Measurements from ENCODE around the gene MCRIP1.
"Not testable (repeated sequence)": the region's sequence is repeated elsewhere in the genome, so short reads cannot be mapped to it uniquely, and the experiment has no call there.

Gene MCRIP1

GRCh38 chr17:81844327-81844851, 11.3 kb upstream of the MCRIP1 start:
- no peak for DNase-seq
- in situ Hi-C loops (cut with MboI; ENCODE audit: low pct_unique_long_range_greater_than_20kb, low sequenced_read_pairs), result no loop called here

- in situ Hi-C loops (cut with MboI; ENCODE audit: low pct_unique_long_range_greater_than_20kb, low sequenced_read_pairs), result no loop called here
- DNase-seq, result no peak
Observed at GRCh38 chr17:81843713-81844326, 10.7 kb upstream of the MCRIP1 start.

GRCh38 chr17:81842725-81843504, 9.8 kb upstream of the MCRIP1 start:
- in situ Hi-C loops (cut with MboI; ENCODE audit: low pct_unique_long_range_greater_than_20kb, low sequenced_read_pairs), result no loop called here
- DNase-seq, result no peak

GRCh38 chr17:81842378-81842724, 9.3 kb upstream of the MCRIP1 start:
- no peak for DNase-seq
- in situ Hi-C loops (cut with MboI; ENCODE audit: low pct_unique_long_range_greater_than_20kb, low sequenced_read_pairs), result no loop called here

- DNase-seq, result no peak
- in situ Hi-C loops (cut with MboI; ENCODE audit: low pct_unique_long_range_greater_than_20kb, low sequenced_read_pairs), result no loop called here
Observed at GRCh38 chr17:81841866-81842265, 8.8 kb upstream of the MCRIP1 start.

GRCh38 chr17:81840826-81841778, 8.0 kb upstream of the MCRIP1 start:
- in situ Hi-C loops (cut with MboI; ENCODE audit: low pct_unique_long_range_greater_than_20kb, low sequenced_read_pairs), result no loop called here

GRCh38 chr17:81840059-81840458, 7.0 kb upstream of the MCRIP1 start:
- DNase-seq; in situ Hi-C loops (cut with MboI; ENCODE audit: low pct_unique_long_range_greater_than_20kb, low sequenced_read_pairs): not testable (repeated sequence)

More at GRCh38 chr17:81840826-81841778, 8.0 kb upstream of the MCRIP1 start:
- no peak for DNase-seq

- DNase-seq, result no peak
- in situ Hi-C loops (cut with MboI; ENCODE audit: low pct_unique_long_range_greater_than_20kb, low sequenced_read_pairs), result no loop called here
Observed at GRCh38 chr17:81839301-81839700, 6.2 kb upstream of the MCRIP1 start.

GRCh38 chr17:81838753-81839255, 5.7 kb upstream of the MCRIP1 start:
- no peak for DNase-seq
- in situ Hi-C loops (cut with MboI; ENCODE audit: low pct_unique_long_range_greater_than_20kb, low sequenced_read_pairs), result no loop called here

GRCh38 chr17:81837641-81838040, 4.5 kb upstream of the MCRIP1 start:
- peak; percentile 52 for DNase-seq
- in situ Hi-C loops (cut with MboI; ENCODE audit: low pct_unique_long_range_greater_than_20kb, low sequenced_read_pairs), result no loop called here

- in situ Hi-C loops (cut with MboI; ENCODE audit: low pct_unique_long_range_greater_than_20kb, low sequenced_read_pairs), result no loop called here
Observed at GRCh38 chr17:81834831-81835267, 1.8 kb upstream of the MCRIP1 start, which contains the start of gene PPP1R27. Gene PPP1R27, minus strand, starts transcription at chr17:81835050. Its CDS starts 97 bp downstream, at chr17:81834953.

GRCh38 chr17:81833921-81834830, 1.1 kb upstream of the MCRIP1 start:
- in situ Hi-C loops (cut with MboI; ENCODE audit: low pct_unique_long_range_greater_than_20kb, low sequenced_read_pairs), result no loop called here
- DNase-seq, result no peak

More at GRCh38 chr17:81834831-81835267, 1.8 kb upstream of the MCRIP1 start, which contains the start of gene PPP1R27:
- no peak for DNase-seq

- in situ Hi-C loops (cut with MboI; ENCODE audit: low pct_unique_long_range_greater_than_20kb, low sequenced_read_pairs), result no loop called here
- DNase-seq, result peak; percentile 51
Observed at GRCh38 chr17:81832608-81833159, 407 bp downstream of the MCRIP1 start.

- in situ Hi-C loops (cut with MboI; ENCODE audit: low pct_unique_long_range_greater_than_20kb, low sequenced_read_pairs), result no loop called here
- DNase-seq, result peak; percentile 34
Observed at GRCh38 chr17:81831957-81832607, 1.0 kb downstream of the MCRIP1 start.

GRCh38 chr17:81831563-81831956, 1.5 kb downstream of the MCRIP1 start:
- in situ Hi-C loops (cut with MboI; ENCODE audit: low pct_unique_long_range_greater_than_20kb, low sequenced_read_pairs), result no loop called here

GRCh38 chr17:81829858-81830257, 3.2 kb downstream of the MCRIP1 start:
- in situ Hi-C loops (cut with MboI; ENCODE audit: low pct_unique_long_range_greater_than_20kb, low sequenced_read_pairs), result no loop called here
- DNase-seq, result no peak

More at GRCh38 chr17:81831563-81831956, 1.5 kb downstream of the MCRIP1 start:
- DNase-seq, result no peak

GRCh38 chr17:81828656-81829055, 4.4 kb downstream of the MCRIP1 start:
- DNase-seq, result no peak
- in situ Hi-C loops (cut with MboI; ENCODE audit: low pct_unique_long_range_greater_than_20kb, low sequenced_read_pairs), result no loop called here
